Fibroblast of pulmonary artery (primary cell): ENCODE data around the gene TRIM8.

ENCODE experiments used
- DNase-seq: peaks from one replicate; pipeline ENCODE4 v3.0.0-alpha.2; 2010; ENCODE audit warnings: low read depth
- H3K4me3 ChIP-seq: replicated peaks from 2 replicates; pipeline ENCODE4 v1.5.1; 2011; ENCODE audit warnings: low read depth, mild to moderate bottlenecking, control low read depth, low read length, moderate library complexity
- CTCF ChIP-seq: IDR thresholded peaks from 2 replicates; pipeline ENCODE4 v1.5.1; 2011; ENCODE audit warnings: mild to moderate bottlenecking, control low read depth, low read length, inconsistent platforms; ENCODE audit errors: missing control alignments

The TRIM8 gene

GRCh38 chr10:102702742-102703141 lies 58.5 kb downstream of the TRIM8 start:
- DNase-seq: no peak
- H3K4me3 ChIP-seq: no peak overlapping the region
- TF ChIP-seq CTCF: no peak

GRCh38 chr10:102704915-102705314 lies 60.6 kb downstream of the TRIM8 start:
- TF ChIP-seq CTCF: no peak
- DNase-seq: no peak
- H3K4me3 ChIP-seq: no peak overlapping the region

- no peak overlapping the region for H3K4me3 ChIP-seq
- no peak for DNase-seq
- TF ChIP-seq CTCF: no peak
These were observed 61.3 kb downstream of the TRIM8 start for GRCh38 chr10:102705531-102705930.
